Retinal pigment epithelial cell (primary cell): ENCODE measurements around the gene CDCP2.

Experiments used
- DNase-seq: peaks from one replicate; pipeline ENCODE4 v3.0.0-alpha.2; 2010; ENCODE audit warnings: low read depth
- H3K4me3 ChIP-seq: 2 replicates; pipeline ENCODE4 v1.5.1; 2011; ENCODE audit warnings: mild to moderate bottlenecking, low read length, control low read depth, moderate library complexity
- CTCF ChIP-seq: conservative IDR thresholded peaks from 2 replicates; pipeline ENCODE4 v1.5.1; 2011; ENCODE audit warnings: low read depth, low read length, control low read depth, inconsistent platforms

The CDCP2 gene

GRCh38 chr1:54153535-54154439 lies 987 bp upstream of the CDCP2 start:
- DNase-seq, result peak; percentile 71
- TF ChIP-seq CTCF, result no peak
- no peak overlapping the region for H3K4me3 ChIP-seq

GRCh38 chr1:54151013-54151412 lies 1.8 kb downstream of the CDCP2 start:
- TF ChIP-seq CTCF, result no peak
- no peak overlapping the region for H3K4me3 ChIP-seq
- no peak for DNase-seq

GRCh38 chr1:54149734-54150133 lies 3.1 kb downstream of the CDCP2 start:
- DNase-seq, result no peak
- TF ChIP-seq CTCF, result no peak
- no peak overlapping the region for H3K4me3 ChIP-seq

GRCh38 chr1:54144366-54144765 lies 8.4 kb downstream of the CDCP2 start:
- DNase-seq, result no peak
- TF ChIP-seq CTCF, result no peak
- no peak overlapping the region for H3K4me3 ChIP-seq

- no peak overlapping the region for H3K4me3 ChIP-seq
- DNase-seq, result no peak
- TF ChIP-seq CTCF, result no peak
These were observed 10.5 kb downstream of the CDCP2 start for GRCh38 chr1:54142146-54142900.

- no peak for TF ChIP-seq CTCF
- DNase-seq, result no peak
- H3K4me3 ChIP-seq, result no peak overlapping the region
These were observed 13.1 kb downstream of the CDCP2 start for GRCh38 chr1:54139711-54140110.
